HG02973 (cell line): ENCODE measurements around the gene EIF2D.
"Not testable (repeated sequence)": the region's sequence is repeated elsewhere in the genome, so short reads cannot be mapped to it uniquely, and the experiment has no call there.

Source experiments
- ATAC-seq: cut with Tn5 transposase; IDR thresholded peaks from one replicate; pipeline ENCODE4 v1.9.1; 2021; ENCODE audit warnings: moderate library complexity; ENCODE audit not compliant: unreplicated experiment

Gene EIF2D

GRCh38 chr1:206587904-206588303, 24.4 kb downstream of the EIF2D start:
- no peak for ATAC-seq

GRCh38 chr1:206586501-206587445, 25.5 kb downstream of the EIF2D start:
- no peak for ATAC-seq

GRCh38 chr1:206584683-206585082, 27.6 kb downstream of the EIF2D start:
- ATAC-seq, result no peak

GRCh38 chr1:206583707-206584648, 28.3 kb downstream of the EIF2D start:
- ATAC-seq, result no peak

GRCh38 chr1:206582971-206583706, 29.1 kb downstream of the EIF2D start:
- ATAC-seq, result no peak

- no peak for ATAC-seq
Observed at GRCh38 chr1:206582537-206582936, 29.7 kb downstream of the EIF2D start.

- ATAC-seq, result no peak
Observed at GRCh38 chr1:206581571-206581981, 30.7 kb downstream of the EIF2D start.

- ATAC-seq, result not testable (repeated sequence)
Observed at GRCh38 chr1:206581114-206581497, 31.2 kb downstream of the EIF2D start.

GRCh38 chr1:206580438-206581113, 31.7 kb downstream of the EIF2D start:
- ATAC-seq, result no peak

- ATAC-seq, result peak; percentile 75
Observed at GRCh38 chr1:206579747-206580437, 32.4 kb downstream of the EIF2D start.

GRCh38 chr1:206578978-206579374, 33.3 kb downstream of the EIF2D start:
- ATAC-seq, result no peak

GRCh38 chr1:206578068-206578977, 33.9 kb downstream of the EIF2D start:
- ATAC-seq, result no peak

- ATAC-seq, result no peak
Observed at GRCh38 chr1:206577626-206578025, 34.6 kb downstream of the EIF2D start.

GRCh38 chr1:206575894-206576737, 36.1 kb downstream of the EIF2D start:
- ATAC-seq, result no peak

GRCh38 chr1:206575165-206575893, 36.9 kb downstream of the EIF2D start:
- ATAC-seq, result no peak

GRCh38 chr1:206573762-206574161, 38.5 kb downstream of the EIF2D start:
- ATAC-seq, result no peak

- no peak for ATAC-seq
Observed at GRCh38 chr1:206573319-206573718, 38.9 kb downstream of the EIF2D start.
